Progenitor cell of endocrine pancreas (in vitro differentiated cells): Measurements from ENCODE around the gene NEU2. TPM values are rescaled to one million over a fixed set of nuclear protein-coding genes. Genes with fewer than 3 reads are reported as not detected.

Experiments used
- DNase-seq: peaks from one replicate; pipeline ENCODE4 v3.0.0; 2021; ENCODE audit warnings: low spot score; ENCODE audit not compliant: unreplicated experiment
- H3K27ac Mint-ChIP-seq: 2 replicates; pipeline ENCODE4 v1.8.0; 2021; ENCODE audit warnings: mild to moderate bottlenecking, moderate library complexity, mixed read lengths
- H3K27me3 Mint-ChIP-seq: 2 replicates; pipeline ENCODE4 v1.8.0; 2021; ENCODE audit warnings: mixed read lengths
- H3K36me3 Mint-ChIP-seq: 2 replicates; pipeline ENCODE4 v1.8.0; 2022; ENCODE audit warnings: mixed read lengths; ENCODE audit not compliant: insufficient read depth
- H3K4me1 Mint-ChIP-seq: 2 replicates; pipeline ENCODE4 v1.8.0; 2021; ENCODE audit warnings: low read depth, mixed read lengths
- H3K4me3 Mint-ChIP-seq: 2 replicates; pipeline ENCODE4 v1.8.0; 2021; ENCODE audit warnings: low read depth, mild to moderate bottlenecking, moderate library complexity, mixed read lengths
- H3K9me3 Mint-ChIP-seq: 2 replicates; pipeline ENCODE4 v1.8.0; 2021; ENCODE audit warnings: low read depth, mixed read lengths
- long read RNA-seq: library from polyadenylated mRNA; unstranded; transcript quantifications from one replicate; pipeline ENCODE4 v2.0.0, GENCODE V29; 2020
- total RNA-seq: library from RNA; stranded (reverse); gene quantifications from 2 replicates; pipeline ENCODE4 v1.2.1, GENCODE V29; 2021
- TF ChIP-seq, protein P1 (sequence below): fragments of 200-600 bp; sonication (generic); IDR thresholded peaks from one replicate; pipeline ENCODE4 v1.5.0; 2021; ENCODE audit warnings: antibody characterized with exemption, mild to moderate bottlenecking; ENCODE audit not compliant: unreplicated experiment

NEU2 gene
- not detected in 2 replicates for total RNA-seq
- long read RNA-seq: 0 reads

DNA sequence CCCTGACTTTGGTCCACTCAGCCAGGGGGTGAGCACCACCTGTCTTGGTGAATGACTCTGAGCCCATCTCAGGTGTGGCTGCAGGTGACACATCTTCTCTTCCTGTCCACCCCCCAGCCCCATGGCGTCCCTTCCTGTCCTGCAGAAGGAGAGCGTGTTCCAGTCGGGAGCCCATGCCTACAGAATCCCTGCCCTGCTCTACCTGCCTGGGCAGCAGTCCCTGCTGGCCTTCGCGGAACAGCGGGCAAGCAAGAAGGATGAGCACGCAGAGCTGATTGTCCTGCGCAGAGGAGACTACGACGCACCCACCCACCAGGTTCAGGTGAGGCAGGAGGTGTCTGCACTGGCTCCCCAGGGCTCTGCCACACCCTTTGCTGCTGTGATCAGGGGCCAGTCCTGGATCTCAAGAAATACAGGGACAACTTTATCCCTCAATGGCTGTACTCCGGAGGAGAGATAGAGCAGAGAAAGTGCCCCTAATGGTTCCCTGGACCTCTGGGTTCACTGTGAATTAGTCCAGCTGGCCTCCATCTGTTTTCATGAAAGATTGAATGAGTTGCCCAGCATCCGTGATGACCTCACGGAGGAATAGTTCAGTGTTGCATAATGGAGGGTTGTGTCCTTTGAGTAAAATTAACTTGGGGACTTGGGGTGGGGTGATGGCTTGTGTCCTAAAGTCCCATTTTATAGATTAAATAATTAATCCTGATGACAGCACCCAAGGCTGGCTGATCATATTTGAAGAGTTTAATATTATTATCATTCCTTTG, at the start of gene NEU2:
TSS of gene NEU2 (plus strand) at position 122 of the 770 bp plus-strand sequence. CDS start at position 122, 0 bp downstream.
- Mint-ChIP-seq H3K9me3 (no peaks in the 10 kb centered on the region), H3K4me3 (no peak within 1 kb of the TSS), H3K36me3 (no peaks in the 10 kb centered on the region), H3K27me3 (no peaks in the 10 kb centered on the region), H3K4me1 (no peaks in the 10 kb centered on the region), H3K27ac (no peak within 1 kb of the TSS)
- no peak for DNase-seq
- TF ChIP-seq, protein P1, sequence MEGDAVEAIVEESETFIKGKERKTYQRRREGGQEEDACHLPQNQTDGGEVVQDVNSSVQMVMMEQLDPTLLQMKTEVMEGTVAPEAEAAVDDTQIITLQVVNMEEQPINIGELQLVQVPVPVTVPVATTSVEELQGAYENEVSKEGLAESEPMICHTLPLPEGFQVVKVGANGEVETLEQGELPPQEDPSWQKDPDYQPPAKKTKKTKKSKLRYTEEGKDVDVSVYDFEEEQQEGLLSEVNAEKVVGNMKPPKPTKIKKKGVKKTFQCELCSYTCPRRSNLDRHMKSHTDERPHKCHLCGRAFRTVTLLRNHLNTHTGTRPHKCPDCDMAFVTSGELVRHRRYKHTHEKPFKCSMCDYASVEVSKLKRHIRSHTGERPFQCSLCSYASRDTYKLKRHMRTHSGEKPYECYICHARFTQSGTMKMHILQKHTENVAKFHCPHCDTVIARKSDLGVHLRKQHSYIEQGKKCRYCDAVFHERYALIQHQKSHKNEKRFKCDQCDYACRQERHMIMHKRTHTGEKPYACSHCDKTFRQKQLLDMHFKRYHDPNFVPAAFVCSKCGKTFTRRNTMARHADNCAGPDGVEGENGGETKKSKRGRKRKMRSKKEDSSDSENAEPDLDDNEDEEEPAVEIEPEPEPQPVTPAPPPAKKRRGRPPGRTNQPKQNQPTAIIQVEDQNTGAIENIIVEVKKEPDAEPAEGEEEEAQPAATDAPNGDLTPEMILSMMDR: no peak

- H3K9me3 Mint-ChIP-seq: peaks cover 5% of the 10 kb centered on the region
These were observed 49.4 kb upstream of the NEU2 start for GRCh38 chr2:232982926-232983668.

DNA sequence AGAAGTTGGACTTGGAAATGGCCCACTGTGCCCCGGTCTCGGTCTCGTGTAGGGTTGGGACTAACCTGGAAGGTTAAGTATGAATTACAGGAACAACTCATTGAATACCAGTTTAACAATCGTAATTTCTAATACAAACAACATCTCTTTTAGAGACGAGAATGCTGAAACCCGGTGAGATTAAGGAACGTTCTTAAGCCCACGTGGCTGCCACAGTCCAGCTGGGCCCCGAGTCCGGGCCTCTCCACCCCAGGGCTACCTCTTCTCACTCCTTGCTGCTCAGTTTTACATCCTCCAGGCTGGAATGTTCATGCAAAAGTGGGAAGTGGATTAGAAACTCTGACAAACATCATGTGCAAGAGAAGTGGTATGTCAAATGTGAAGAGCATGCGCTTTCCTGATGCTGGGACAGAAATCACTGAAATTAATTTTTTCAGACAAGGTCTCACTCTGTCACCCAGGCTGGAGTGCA, 48.8 kb upstream of the NEU2 start:
- no peak overlapping the region for H3K27ac Mint-ChIP-seq
- DNase-seq: no peak
- H3K9me3 Mint-ChIP-seq: peaks cover 5% of the 10 kb centered on the region
- no peaks in the 10 kb centered on the region for H3K36me3 Mint-ChIP-seq
- H3K4me3 Mint-ChIP-seq: no peak overlapping the region
- peaks cover 16% of the 10 kb centered on the region for H3K27me3 Mint-ChIP-seq
- H3K4me1 Mint-ChIP-seq: peaks cover 7% of the 10 kb centered on the region
- TF ChIP-seq, protein P1: no peak

More at GRCh38 chr2:232982926-232983668, 49.4 kb upstream of the NEU2 start:
- TF ChIP-seq, protein P1: no peak
- peaks cover 16% of the 10 kb centered on the region for H3K27me3 Mint-ChIP-seq
- no peak for DNase-seq
- H3K36me3 Mint-ChIP-seq: no peaks in the 10 kb centered on the region
- no peak overlapping the region for H3K4me3 Mint-ChIP-seq
- H3K4me1 Mint-ChIP-seq: peaks cover 7% of the 10 kb centered on the region
- H3K27ac Mint-ChIP-seq: no peak overlapping the region

DNA sequence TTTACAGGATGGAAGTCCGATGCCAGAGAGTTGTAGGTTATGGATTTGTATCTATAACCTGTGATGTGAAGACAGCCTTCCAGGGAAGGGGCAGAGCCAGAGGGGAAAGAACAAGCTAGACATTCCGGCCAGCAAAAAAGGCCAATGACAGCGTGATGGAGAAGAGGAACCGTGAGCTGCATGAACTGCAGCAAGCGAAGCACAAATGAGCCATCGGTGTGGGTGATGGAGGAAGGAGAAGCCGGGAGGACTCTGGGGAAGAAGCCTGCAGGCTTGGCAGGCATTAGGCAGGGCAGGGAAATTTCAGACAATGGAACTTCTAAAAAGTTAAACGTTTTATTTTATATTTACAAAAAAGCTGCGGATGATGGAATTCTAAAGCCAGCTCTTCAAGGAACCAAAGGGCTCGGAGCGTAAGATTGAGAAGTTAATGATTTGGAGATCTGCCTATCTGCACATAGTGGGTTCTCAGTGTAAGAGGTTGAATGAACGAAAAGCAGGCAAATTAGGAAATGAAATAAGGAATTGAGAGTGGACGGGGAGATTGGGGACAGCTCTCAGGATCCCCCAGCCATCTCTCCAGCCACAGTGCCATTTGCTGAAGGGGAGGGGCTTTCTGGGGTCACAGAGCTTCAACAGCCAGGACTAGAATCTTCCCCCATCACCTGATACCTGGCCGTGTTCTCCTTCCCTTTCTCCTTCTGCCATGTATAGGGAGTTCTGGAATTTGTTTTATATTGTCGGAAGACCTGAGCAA, 47.8 kb upstream of the NEU2 start:
- TF ChIP-seq, protein P1: no peak
- DNase-seq: no peak
- peaks cover 7% of the 10 kb centered on the region for H3K4me1 Mint-ChIP-seq
- peaks cover 16% of the 10 kb centered on the region for H3K27me3 Mint-ChIP-seq
- H3K36me3 Mint-ChIP-seq: no peaks in the 10 kb centered on the region
- no peak overlapping the region for H3K27ac Mint-ChIP-seq
- no peak overlapping the region for H3K4me3 Mint-ChIP-seq
- peaks cover 5% of the 10 kb centered on the region for H3K9me3 Mint-ChIP-seq

DNA sequence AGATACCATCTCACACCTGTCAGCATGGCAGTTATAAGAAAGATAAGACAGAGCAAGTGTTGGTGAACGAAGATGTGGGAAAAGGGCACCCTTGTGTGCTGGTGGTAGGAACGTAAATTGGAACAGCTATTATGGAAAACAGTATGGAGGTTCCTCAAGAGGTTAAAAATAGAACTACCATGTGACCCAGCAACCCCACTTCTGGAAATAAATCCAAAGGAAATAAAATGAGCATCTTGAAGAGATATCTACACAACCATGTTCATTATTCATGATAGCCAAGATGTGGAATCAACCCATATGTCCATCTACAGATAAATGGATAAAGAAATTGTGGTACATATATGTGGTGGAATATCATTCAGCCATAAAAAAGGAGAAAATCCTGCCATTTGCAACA, 46.3 kb upstream of the NEU2 start:
- Mint-ChIP-seq H3K27me3 (peaks cover 16% of the 10 kb centered on the region), H3K9me3 (peaks cover 5% of the 10 kb centered on the region), H3K36me3 (no peaks in the 10 kb centered on the region), H3K4me1 (peaks cover 6% of the 10 kb centered on the region), H3K27ac (no peak overlapping the region), H3K4me3 (no peak overlapping the region)
- TF ChIP-seq, protein P1: no peak
- DNase-seq: no peak
